HepG2 (cell line): ENCODE results near the gene TPPP3. TPM values are rescaled to one million over a fixed set of nuclear protein-coding genes. Genes with fewer than 3 reads are reported as not detected.

Experiments used
- ATAC-seq: fragments of 200-7000 bp; cut with Tn5 transposase; 3 replicates; pipeline ENCODE4 v1.9.1; 2020; ENCODE audit warnings: mild to moderate bottlenecking, moderate library complexity
- BruUV-seq: library from RNA; stranded (reverse); fragments of 400-500 nt; replicated peaks from 2 replicates; lab custom pipeline; 2021; lab: Mats Ljungman, UMichigan
- CTCF ChIA-PET: fragments of 300-600 bp; formaldehyde crosslinking; extraction: SDS; loops from one replicate; lab custom pipeline; 2021; ENCODE audit warnings: low total read pairs, inconsistent platforms, low intra/inter-chr PET ratio; lab: Yijun Ruan, JAX
- POLR2A ChIA-PET: fragments of 350-600 bp; sonication (Branson Sonifier 250); formaldehyde crosslinking; loops from one replicate; lab custom pipeline; 2020; ENCODE audit warnings: antibody characterized with exemption, inconsistent platforms; lab: Yijun Ruan, JAX
- DNase-seq: peaks from one replicate; pipeline ENCODE4 v3.0.0-alpha.2; 2015; ENCODE audit warnings: low spot score
- FAIRE-seq: peaks from 3 replicates; lab custom pipeline; 2011; peaks lifted over from hg19 to GRCh38; lab: Jason Lieb, UNC
- H2AFZ ChIP-seq: one replicate; pipeline ENCODE4 v1.6.1; 2011; ENCODE audit warnings: low read length, inconsistent platforms
- H3K27ac ChIP-seq: fragments of 300-600 bp; 3 replicates; pipeline ENCODE4 v1.8.0; 2011; ENCODE audit warnings: mixed run types, mild to moderate bottlenecking, mixed read lengths, low read length, inconsistent platforms; ENCODE audit not compliant: insufficient read depth; ENCODE audit errors: extremely low read length
- H3K27me3 ChIP-seq, 2 experiments: fragments of 200-600 bp in 1 of 2; 2 replicates in 1 of 2; 3 replicates in 1 of 2; pipeline versions ENCODE4 v1.6.0 to v1.8.0; 2011; ENCODE audit warnings: low read length in 2 of 2, mild to moderate bottlenecking in 2 of 2, moderate library complexity in 2 of 2, inconsistent platforms in 1 of 2; ENCODE audit not compliant: insufficient read depth in 2 of 2, control insufficient read depth in 1 of 2
- H3K36me3 ChIP-seq, 2 experiments: fragments of 200-600 bp in 1 of 2; replicated peaks in 1 of 2; 2 replicates in 1 of 2; 3 replicates in 1 of 2; pipeline versions ENCODE4 v1.5.1 to v1.8.0; 2011; ENCODE audit warnings: low read length in 2 of 2, inconsistent platforms in 1 of 2; ENCODE audit not compliant: insufficient read depth in 2 of 2, control insufficient read depth in 1 of 2
- H3K4me1 ChIP-seq: 2 replicates; pipeline ENCODE4 v1.5.1; 2012; ENCODE audit warnings: low read length, inconsistent platforms; ENCODE audit not compliant: insufficient read depth
- H3K4me2 ChIP-seq: 2 replicates; pipeline ENCODE4 v1.6.0; 2011; ENCODE audit warnings: low read depth, low read length, inconsistent platforms
- H3K4me3 ChIP-seq, 3 experiments: fragments of 200-600 bp in 1 of 3; sonication (generic), shearing (Covaris generic) in 1 of 3; replicated peaks in 1 of 3; 2 replicates each; pipeline ENCODE4 v1.5.1; 2011 to 2016; ENCODE audit warnings: low read length in 3 of 3, inconsistent platforms in 2 of 3, low read depth in 2 of 3, mild to moderate bottlenecking in 2 of 3, control low read depth in 1 of 3, mixed read lengths in 1 of 3; ENCODE audit not compliant: insufficient read depth in 1 of 3
- H3K79me2 ChIP-seq: one replicate; pipeline ENCODE4 v1.6.1; 2011; ENCODE audit warnings: low read length, inconsistent platforms; ENCODE audit not compliant: insufficient read depth
- H3K9ac ChIP-seq: 2 replicates; pipeline ENCODE4 v1.6.0; 2011; ENCODE audit warnings: mild to moderate bottlenecking, low read depth, low read length, inconsistent platforms; ENCODE audit not compliant: insufficient read depth
- H3K9me3 ChIP-seq: 2 replicates; pipeline ENCODE4 v1.5.1; 2012; ENCODE audit warnings: mild to moderate bottlenecking, low read length
- H4K20me1 ChIP-seq: 2 replicates; pipeline ENCODE4 v1.6.0; 2011; ENCODE audit warnings: inconsistent platforms, mild to moderate bottlenecking, low read length, moderate library complexity; ENCODE audit not compliant: insufficient read depth
- CEBPB ChIP-seq: IDR thresholded peaks from 2 replicates; pipeline ENCODE4 v1.6.1; 2011; ENCODE audit warnings: low read depth, low read length, improper control_type of control experiment, borderline replicate concordance
- DPF2 ChIP-seq: sonication (generic); formaldehyde crosslinking; IDR thresholded peaks from 2 replicates; pipeline ENCODE4 v1.4.0; 2020; ENCODE audit warnings: mild to moderate bottlenecking, low read depth, missing genetic modification reagents, borderline replicate concordance
- NONO ChIP-seq, 2 experiments: fragments of 450-650 bp in 1 of 2; sonication (generic) in 1 of 2; formaldehyde crosslinking in 1 of 2; IDR thresholded peaks in 1 of 2; conservative IDR thresholded peaks in 1 of 2; 2 replicates each; pipeline versions ENCODE4 v1.6.1 to v1.8.0; 2017 to 2022; ENCODE audit warnings: mild to moderate bottlenecking in 1 of 2, missing genetic modification reagents in 1 of 2, moderate library complexity in 1 of 2
- ZBTB38 ChIP-seq: sonication (generic); formaldehyde crosslinking; IDR thresholded peaks from 2 replicates; pipeline ENCODE4 v1.5.1; 2020; ENCODE audit warnings: mild to moderate bottlenecking, missing genetic modification reagents
- ZBTB8A ChIP-seq: sonication (generic); formaldehyde crosslinking; IDR thresholded peaks from 2 replicates; pipeline ENCODE4 v1.4.0; 2020; ENCODE audit warnings: mild to moderate bottlenecking, low read depth, missing genetic modification reagents, borderline replicate concordance
- ZFP41 ChIP-seq: sonication (generic); formaldehyde crosslinking; IDR thresholded peaks from 2 replicates; pipeline ENCODE4 v1.4.0; 2020; ENCODE audit warnings: mild to moderate bottlenecking, missing genetic modification reagents, borderline replicate concordance
- ZNF460 ChIP-seq: sonication (generic); formaldehyde crosslinking; IDR thresholded peaks from 2 replicates; pipeline ENCODE4 v1.5.1; 2020; ENCODE audit warnings: missing genetic modification reagents, mild to moderate bottlenecking, borderline replicate concordance
- ZNF780A ChIP-seq: sonication (generic); formaldehyde crosslinking; IDR thresholded peaks from 2 replicates; pipeline ENCODE4 v1.8.0; 2022; ENCODE audit warnings: mild to moderate bottlenecking, missing genetic modification reagents, moderate library complexity
- WGBS: methylation state at CpG from one replicate; pipeline ENCODE4 v1.1.6; 2017; ENCODE audit warnings: low lambda C conversion rate; 5-methylcytosine and 5-hydroxymethylcytosine counted together
- in situ Hi-C: cut with HindIII; loops from 2 replicates; pipeline ENCODE4 v1.10.0; 2017; ENCODE audit warnings: low pct_unique_long_range_greater_than_20kb; ENCODE audit not compliant: extremely low pct_ligation_motif_present
- intact Hi-C: fragments of 100-400 bp; cut with micrococcal nuclease; formaldehyde crosslinking; loops from one replicate; pipeline ENCODE4 v1.10.0; 2022; ENCODE audit not compliant: unreplicated experiment
- polyA plus RNA-seq, 8 experiments: library from polyadenylated mRNA; depleted of rRNA in 3 of 8; stranded (reverse) in 7 of 8; unstranded in 1 of 8; fragments of >200 nt; fragmentation: Illumina TruSeq in 4 of 8; extraction: Trizol in 4 of 8; gene quantifications; 2 replicates each; pipeline versions ENCODE4 v1.2.1 to v1.2.3, GENCODE V29; 2011 to 2016; ENCODE audit warnings: low read depth in 4 of 8, missing spikeins in 1 of 8, mixed read lengths in 1 of 8; ENCODE audit not compliant: insufficient read depth in 1 of 8
- total RNA-seq, 5 experiments: library from RNA; depleted of rRNA; stranded (reverse); fragments of >200 nt; fragmentation: Illumina TruSeq; extraction: Trizol; gene quantifications; 2 replicates each; pipeline ENCODE4 v1.2.3, GENCODE V29; 2016; ENCODE audit warnings: low read depth in 1 of 5
- TF ChIP-seq, protein P1 (sequence below): sonication (generic); formaldehyde crosslinking; IDR thresholded peaks from 2 replicates; pipeline ENCODE4 v1.4.0; 2020; ENCODE audit warnings: missing genetic modification reagents; ENCODE audit errors: not compliant biosample characterization

The TPPP3 gene
- total and polyA plus RNA-seq, 2 of the 13 experiments (the other 11 are each of a cell fraction or from before 2014, with no cell fraction given) = 0.16 to 0.44 TPM

- Histone ChIP-seq H3K9ac (no peak overlapping the region), H3K79me2 (no peaks in the 10 kb centered on the region), H2AFZ (no peak overlapping the region), H4K20me1 (no peaks in the 10 kb centered on the region), H3K4me1 (peaks cover 5% of the 10 kb centered on the region)
- intact Hi-C loops = no loop called here
- FAIRE-seq = no peak
- no peak for ATAC-seq
- no peak for TF ChIP-seq DPF2 (CRISPR knock-in tag)
- no peak for TF ChIP-seq NONO (IDR thresholded peaks at IDR 0.05)
- TF ChIP-seq NONO (CRISPR knock-in tag; conservative IDR thresholded peaks at IDR 0.05) = 0 out of 2 replicates have a peak, but pooled peaks have one; percentile 20
- peak; percentile 75 for TF ChIP-seq CEBPB
- TF ChIP-seq ZBTB38 (CRISPR knock-in tag) = peak; percentile 24; the same call in 1 of the 2 replicates
- TF ChIP-seq, all 625 proteins: peak for 3
- WGBS = 97% methylated on average over 20 of the region's 20 CpGs
- Histone ChIP-seq H3K9me3 (no peaks in the 10 kb centered on the region), H3K36me3 (peaks cover 11 to 33% of the 10 kb centered on the region in 2 experiments; a peak in 4 of 5 replicates), H3K27me3 (no peaks in the 10 kb centered on the region), H3K4me3 (no peak overlapping the region), H3K27ac (no peak overlapping the region), H3K4me2 (no peak overlapping the region)
- BruUV-seq = TSS peak; percentile 74
- ChIA-PET POLR2A (no interaction called here), CTCF (no interaction called here)
- no peak for DNase-seq
- in situ Hi-C loops = no loop called here
Measured at GRCh38 chr16:67438098-67438791, 44.9 kb upstream of the TPPP3 start.

GRCh38 chr16:67437513-67437912 lies 44.2 kb upstream of the TPPP3 start:
- no peaks in the 10 kb centered on the region for H3K27me3 ChIP-seq
- H3K9me3 ChIP-seq = no peaks in the 10 kb centered on the region
- no peak overlapping the region for H3K4me3 ChIP-seq
- H3K4me2 ChIP-seq = no peak overlapping the region
- no peak overlapping the region for H3K27ac ChIP-seq
- in situ Hi-C loops = no loop called here
- POLR2A ChIA-PET = no interaction called here
- no peak overlapping the region for H2AFZ ChIP-seq
- no peak for DNase-seq
- H4K20me1 ChIP-seq = no peaks in the 10 kb centered on the region
- no peak for TF ChIP-seq ZBTB8A
- TF ChIP-seq, protein P1, sequence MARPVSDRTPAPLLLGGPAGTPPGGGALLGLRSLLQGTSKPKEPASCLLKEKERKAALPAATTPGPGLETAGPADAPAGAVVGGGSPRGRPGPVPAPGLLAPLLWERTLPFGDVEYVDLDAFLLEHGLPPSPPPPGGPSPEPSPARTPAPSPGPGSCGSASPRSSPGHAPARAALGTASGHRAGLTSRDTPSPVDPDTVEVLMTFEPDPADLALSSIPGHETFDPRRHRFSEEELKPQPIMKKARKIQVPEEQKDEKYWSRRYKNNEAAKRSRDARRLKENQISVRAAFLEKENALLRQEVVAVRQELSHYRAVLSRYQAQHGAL (CRISPR knock-in tag) = no peak
- no peak for TF ChIP-seq ZNF460
- no peak for TF ChIP-seq ZFP41 (CRISPR knock-in tag)
- no peak for TF ChIP-seq ZNF780A (CRISPR knock-in tag)
- TF ChIP-seq, all 625 proteins: peak for 0
- CTCF ChIA-PET = no interaction called here
- intact Hi-C loops = no loop called here
- H3K9ac ChIP-seq = no peak overlapping the region
- FAIRE-seq (no peak), ATAC-seq (no peak)
- H3K4me1 ChIP-seq = peaks cover 12% of the 10 kb centered on the region
- peaks cover 6 to 33% of the 10 kb centered on the region in 2 experiments; a peak in 3 of 5 replicates for H3K36me3 ChIP-seq
- WGBS = 96% methylated on average over 4 of the region's 4 CpGs
- no TSS peak for BruUV-seq
- no peaks in the 10 kb centered on the region for H3K79me2 ChIP-seq
